SHP77 (cell line): ENCODE results near the gene ATRAID.
"Not testable (repeated sequence)": the region's sequence is repeated elsewhere in the genome, so short reads cannot be mapped to it uniquely, and the experiment has no call there.

Experiments used
- DNase-seq, 2 experiments: peaks; one replicate each; lab custom pipeline; 2025; lab: John Stamatoyannopoulos, UW

Gene ATRAID

DNA sequence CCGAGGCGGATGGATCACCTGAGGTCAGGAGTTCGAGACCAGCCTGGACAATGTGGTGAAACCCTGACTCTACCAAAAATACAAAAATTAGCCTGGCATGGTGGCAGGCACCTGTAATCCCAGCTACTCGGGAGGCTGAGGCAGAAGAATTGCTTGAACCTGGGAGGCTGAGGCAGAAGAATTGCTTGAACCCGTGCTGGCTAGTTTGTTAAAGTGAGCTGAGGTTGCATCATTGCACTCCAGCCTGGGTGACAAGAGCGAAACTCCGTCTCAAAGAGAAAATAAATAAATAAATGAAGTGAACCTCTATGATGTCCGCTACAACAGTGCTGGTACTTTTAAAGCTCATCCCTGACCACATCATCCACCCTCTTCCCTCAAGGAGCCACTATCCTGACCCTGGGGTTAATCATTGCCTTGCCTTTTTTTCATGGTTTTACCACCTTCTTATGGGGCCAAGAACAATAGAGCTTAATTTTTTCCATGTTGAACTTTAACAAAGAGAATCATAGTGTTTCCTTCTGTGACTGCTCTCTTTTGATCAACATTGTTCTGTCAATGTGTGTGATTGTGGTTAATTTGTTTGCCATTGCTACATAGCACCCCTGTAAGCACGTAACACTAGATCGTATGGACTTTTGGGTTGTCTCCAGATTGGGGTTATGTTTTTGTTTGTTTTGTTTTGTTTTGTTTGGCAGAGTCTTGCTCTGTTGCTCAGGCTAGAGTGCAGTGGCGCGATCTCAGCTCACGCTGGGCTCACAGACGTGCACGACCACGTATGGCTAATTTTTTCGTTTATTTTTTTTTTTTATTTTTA lies 17.1 kb upstream of the ATRAID start:
- no peak for DNase-seq

DNA sequence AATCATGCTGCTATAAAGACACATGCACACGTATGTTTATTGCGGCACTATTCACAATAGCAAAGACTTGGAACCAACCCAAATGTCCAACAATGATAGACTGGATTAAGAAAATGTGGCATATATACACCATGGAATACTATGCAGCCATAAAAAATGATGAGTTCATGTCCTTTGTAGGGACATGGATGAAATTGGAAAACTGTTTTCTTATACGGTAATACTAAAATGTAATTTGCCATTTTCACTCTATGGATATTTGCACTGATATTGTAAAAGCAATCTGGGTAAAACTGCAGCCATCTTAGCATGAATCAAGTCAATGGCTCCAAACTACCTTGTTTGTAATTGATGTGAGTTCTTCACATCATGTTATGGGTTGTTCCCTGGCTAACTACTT lies 16.0 kb upstream of the ATRAID start:
- DNase-seq = not testable (repeated sequence)

DNA sequence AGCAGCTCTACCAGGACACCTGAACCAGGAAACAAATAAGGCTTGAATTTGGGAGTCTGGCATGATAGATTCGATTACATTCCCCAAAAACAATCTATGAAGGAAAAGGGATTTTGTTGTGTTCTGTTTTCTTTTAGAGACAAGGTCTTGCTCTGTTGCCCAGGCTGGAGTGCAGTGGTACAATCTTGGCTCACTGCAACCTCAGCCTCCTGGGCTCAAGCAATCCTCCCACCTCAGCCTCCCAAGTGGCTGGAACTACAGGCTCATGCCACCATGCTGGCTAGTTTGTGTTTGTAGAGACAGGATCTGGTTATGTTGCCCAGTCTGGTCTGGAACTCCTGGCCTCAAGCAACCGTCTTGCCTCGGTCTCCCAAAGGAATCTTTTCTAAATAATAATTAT lies 13.8 kb upstream of the ATRAID start:
- DNase-seq = not testable (repeated sequence)

DNA sequence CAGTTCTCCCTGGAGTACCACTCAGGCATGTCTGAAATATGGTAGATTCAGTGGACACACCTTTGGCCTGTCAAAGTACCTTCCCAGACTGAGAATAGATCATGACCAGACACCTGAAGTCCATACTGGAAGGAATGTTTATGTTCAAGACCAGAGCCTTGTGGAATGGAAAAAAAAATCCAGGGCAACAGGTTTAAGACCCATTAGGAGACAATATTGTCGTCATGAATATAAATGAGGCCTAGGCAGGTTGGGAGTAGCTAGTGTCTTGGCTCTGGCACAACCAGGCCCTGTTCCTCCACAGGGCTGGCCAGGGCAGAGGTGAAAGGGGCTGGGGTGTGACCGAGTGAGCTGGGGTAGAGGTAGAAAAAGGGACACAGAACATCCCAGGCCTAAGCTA lies 13.2 kb upstream of the ATRAID start:
- DNase-seq = no peak

DNA sequence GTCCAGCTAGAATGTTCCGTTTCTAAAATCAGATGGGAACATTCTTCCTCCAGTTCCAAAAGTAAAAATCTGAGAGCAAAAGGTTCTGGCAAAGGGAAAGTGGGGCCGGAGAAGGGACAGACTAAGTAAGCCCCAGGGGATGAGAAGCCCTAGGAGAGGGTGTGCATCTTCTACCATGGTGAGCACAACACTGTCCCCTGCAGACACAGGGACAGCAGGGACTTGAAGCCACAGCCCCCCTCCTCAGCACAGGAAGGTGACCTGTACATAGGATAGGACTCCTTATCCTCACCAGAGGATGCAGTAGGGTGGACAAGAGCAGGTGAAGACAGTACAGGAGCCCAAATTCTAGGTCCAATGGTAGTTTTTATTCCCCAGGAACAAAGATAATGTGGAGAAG lies 12.6 kb upstream of the ATRAID start:
- DNase-seq = no peak

DNA sequence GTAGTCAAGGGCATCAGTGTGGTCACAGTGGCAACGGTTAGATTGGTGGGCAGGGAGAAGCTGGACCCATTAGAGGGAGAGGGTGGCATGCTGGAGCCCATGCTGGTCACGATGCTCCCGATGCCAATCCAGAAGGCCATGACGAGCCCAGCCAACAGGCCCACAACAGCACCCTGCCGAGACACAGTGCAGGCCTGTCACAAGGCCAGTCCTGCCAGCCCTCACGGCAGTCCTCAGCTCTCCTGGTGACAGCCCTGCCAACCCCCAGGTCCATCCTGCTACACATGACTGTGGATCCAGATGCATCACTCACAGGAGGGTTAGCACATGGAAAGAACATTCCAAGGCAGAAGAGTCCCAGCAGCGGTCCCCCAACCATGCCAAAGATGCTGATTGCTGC lies 10.2 kb upstream of the ATRAID start:
- no peak for DNase-seq

DNA sequence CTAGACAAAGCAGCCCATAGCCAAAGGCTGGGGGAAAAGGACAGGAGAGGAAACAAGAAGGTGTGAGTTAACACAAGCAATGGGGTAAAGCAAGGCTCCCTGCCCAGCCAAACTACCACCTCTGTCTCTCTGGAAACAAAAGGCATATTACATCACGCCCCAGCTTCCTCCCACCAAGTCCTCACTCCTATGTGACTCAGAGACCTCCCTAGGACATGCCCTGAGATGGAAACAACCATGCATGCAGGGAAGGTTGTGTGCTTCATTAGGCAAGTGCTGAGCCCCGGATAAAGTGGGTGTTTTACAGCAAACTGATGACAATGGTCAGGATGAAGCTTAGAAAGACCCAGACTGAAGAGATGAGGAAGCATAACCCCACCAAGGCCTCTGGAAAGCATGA lies 9.0 kb upstream of the ATRAID start:
- no peak for DNase-seq

DNA sequence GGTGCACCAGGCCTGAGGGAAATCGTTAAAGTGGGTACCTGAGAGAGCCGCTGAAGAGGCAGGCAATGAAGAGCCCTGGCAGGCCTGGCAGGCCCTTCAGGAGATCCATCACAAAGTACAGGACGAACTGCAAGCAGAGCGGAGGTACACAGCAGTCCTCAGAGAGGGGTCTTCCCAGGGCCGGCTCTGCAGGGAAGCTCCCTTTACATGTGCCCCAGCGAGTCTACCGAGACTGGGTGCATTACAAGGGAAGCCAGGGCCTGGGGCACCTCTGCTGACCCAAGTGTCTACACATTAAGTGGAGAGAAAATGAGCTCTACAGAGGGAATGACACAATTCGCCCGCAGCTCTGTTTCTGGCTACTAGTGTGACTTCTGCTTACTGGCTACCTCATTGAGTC lies 8.1 kb upstream of the ATRAID start:
- DNase-seq = no peak

DNA sequence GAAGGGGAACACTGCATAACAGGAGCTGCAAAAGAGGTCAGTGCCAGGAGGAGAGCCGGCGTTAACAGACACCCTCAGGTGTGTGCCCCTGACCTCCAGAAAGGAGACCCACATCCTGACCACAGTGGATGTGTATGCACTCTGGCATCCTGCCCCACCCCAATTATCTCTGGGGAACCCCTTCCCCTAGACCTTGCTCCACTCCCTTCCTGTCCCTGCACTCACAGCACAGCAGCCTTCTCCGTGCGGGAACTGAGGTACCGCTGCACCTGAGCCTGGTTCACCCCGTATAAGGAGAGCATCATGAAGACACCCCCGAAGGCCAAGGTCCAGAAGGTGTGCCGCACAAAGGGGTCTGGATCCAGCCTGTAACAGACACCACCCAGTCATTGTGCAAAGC lies 7.3 kb upstream of the ATRAID start:
- no peak for DNase-seq

DNA sequence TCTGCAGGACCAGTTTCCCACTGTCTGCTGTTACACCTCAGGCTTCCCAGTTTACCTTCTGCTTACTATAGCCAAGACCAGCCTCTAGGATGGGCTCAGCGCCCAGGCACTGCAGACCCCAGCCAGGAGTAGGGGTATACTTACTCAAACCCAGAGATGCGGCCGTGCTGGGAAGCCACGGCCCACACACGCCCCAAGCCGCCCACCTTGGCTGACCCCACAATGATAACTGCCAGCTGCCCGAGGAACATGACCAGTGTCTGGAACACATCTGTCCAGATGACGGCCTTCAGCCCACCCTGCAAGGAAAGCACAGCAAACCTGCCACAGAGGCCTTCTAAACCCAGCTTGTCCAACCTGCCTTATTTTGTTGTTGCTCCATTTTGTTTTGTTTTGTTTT lies 6.6 kb upstream of the ATRAID start:
- DNase-seq = no peak

DNA sequence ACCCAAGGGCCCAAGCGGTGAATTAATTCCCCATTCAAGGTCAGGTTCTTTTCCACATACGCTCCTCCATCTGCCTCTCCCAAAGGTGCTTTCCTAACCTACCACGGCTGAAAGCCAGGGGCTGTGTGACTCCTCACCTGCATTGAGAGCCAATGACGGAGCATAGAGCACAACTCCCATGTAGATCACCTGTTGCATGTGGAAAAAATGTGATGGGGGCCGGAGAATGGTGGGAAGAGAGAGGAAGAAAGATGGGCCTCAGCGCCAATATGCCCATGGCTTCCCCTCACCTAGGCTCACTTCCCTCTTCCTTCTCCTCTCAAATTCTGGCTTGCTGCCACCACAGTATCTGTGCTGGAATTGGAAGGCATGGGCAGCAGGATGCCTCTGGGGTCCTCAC lies 5.5 kb upstream of the ATRAID start:
- DNase-seq = no peak

DNA sequence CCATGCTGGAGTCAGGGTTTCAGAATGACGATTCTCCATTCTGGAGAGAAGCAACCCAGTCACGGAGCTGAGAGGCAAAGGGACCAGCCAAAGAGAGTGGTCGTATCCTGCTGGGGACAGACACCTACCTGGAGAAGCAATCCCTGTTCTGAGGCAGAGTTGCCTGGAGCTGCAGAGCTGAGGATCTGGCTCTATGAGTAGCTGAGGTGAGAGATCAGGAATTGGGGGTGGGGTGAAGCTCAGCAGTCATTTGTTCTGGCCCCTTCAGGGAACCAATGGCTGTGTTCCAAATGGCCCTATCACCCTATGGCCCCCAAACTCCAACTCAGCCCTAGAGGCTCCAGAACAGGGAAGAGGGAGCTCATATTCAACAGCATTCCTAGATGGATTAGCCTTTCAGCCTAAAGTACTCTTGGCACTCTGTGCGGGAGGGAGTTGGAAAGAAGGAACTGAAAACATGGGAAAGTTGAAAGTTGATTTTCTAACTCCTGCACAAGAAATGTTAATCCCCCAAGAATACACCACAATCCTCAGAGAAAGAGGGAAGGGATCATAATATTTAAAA lies 3.3 kb upstream of the ATRAID start:
- no peak for DNase-seq

DNA sequence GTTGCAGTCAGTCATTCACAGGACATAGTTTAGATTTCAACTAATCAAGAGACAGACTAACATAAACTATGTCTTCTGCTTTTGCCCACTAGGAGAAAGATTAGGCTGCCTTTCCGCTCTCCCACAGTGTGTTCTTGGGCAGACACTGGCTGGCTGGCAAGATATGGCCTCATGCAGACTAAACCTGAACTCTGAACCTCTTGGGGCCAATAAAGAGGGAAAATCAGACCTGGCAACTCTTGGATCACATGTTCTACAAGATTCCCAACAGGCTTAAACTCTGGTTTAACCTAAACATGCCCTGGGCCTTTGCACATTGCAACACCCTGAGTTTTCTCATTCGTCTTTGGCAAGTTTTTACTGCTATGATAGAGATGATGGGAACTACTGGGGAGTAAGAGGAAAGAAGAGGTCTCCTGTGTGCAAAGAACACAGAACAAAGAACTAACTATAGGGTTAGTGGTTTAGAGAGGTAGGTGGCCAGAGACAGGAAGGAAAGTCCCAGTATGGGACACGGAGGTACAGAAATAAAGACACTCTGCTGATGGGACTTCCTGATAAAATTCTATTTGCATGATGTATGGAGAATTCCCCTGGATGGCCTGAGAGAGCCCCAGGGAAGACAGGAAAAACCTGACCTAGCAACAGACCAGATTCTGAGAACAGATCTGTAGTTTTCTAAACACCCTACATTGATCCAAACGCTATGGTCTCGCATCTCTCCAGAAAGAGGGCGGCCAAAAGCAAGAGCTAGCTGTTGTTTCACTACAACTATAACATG lies 2.0 kb upstream of the ATRAID start:
- DNase-seq = no peak

DNA sequence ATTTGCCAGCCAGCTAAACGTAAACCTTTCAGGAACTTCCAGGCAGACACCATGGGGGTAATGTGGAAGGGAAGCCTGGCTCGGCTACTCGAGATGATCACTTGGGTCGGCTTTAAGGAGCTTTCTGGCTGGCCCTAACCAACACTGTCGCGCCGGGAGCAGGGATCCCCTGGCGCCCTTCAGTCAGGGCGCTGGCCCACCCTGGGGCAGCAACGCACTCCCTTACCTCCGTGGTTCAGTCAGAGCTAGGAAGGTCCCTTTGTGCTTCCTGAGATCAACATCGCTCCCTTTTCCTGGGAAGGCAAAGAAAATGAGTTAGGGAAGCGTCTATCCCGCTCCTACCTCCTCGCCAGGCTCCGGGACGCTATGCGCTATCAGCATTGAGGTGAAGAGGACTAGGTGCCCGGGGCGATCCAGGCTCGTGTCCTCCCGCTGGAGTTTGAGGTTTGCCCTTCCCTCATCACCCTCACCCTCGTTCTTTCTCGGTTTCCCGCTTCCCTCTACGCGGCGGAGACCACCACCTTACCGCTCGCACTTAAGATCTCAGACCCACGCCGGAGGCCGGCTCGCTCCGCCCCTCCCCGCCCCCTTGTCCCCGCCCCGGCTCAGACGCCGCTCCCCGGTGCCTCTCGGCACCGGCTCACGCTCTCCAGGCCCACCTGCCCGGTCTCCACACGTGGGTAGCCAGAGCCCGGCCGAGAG lies 449 bp upstream of the ATRAID start:
- peak in 1 of 2 experiments; percentile 92 for DNase-seq

DNA sequence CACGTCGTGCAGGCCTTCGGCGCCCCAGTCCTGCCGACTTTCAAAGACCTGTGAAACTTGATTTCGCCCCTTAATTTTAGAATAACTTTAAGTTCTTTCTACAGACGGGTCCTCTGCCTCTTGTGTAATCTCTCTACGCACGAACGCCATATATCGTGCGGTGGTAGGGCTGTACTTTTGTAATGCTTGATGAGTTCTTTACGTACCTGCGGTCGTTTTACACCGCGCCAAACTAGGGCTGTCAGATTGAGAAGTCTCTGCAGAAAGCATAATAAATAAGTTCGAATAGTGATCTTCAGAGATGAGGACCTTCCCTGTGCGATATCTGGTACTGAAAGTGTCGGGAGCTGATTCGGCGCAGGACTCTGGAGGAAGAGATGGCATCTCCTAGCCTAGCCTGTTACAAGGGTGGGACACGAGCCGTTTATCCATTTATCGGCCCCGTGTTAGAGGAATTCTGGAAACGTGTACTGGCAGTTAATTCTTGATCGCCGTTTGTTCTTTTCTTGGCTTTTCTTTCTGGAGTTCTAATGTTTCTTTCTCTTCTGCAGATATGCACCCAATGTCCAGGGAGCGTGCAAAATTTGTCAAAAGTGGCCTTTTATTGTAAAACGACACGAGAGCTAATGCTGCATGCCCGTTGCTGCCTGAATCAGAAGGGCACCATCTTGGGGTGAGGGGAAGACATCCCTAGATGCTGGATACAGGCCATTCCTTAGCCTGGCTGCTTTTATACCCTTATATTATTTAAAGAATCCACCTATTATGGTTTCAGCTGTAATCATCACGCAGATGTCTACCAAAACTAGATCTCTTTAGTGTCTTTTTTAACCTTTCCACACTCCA lies 1.0 kb downstream of the ATRAID start:
- DNase-seq = peak in 1 of 2 experiments; percentile 25

DNA sequence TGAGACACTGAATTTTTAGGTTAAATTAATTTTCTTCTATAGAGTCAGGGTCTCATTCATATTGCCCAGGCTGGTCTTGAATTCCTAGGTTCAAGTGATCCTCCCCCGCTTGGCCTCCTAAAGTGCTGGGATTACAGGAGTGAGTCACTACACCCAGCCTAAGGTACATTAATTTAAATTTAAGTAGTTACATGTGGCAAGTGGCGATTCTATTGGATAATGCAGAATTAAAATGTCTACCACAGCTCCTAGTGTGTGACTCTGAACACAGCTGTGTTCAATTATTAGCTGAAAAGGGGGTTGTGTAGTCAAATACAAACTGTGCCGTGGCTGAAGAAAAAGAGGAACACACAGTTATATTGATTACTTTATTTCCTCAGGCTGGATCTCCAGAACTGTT lies 3.1 kb downstream of the ATRAID start:
- DNase-seq = no peak

DNA sequence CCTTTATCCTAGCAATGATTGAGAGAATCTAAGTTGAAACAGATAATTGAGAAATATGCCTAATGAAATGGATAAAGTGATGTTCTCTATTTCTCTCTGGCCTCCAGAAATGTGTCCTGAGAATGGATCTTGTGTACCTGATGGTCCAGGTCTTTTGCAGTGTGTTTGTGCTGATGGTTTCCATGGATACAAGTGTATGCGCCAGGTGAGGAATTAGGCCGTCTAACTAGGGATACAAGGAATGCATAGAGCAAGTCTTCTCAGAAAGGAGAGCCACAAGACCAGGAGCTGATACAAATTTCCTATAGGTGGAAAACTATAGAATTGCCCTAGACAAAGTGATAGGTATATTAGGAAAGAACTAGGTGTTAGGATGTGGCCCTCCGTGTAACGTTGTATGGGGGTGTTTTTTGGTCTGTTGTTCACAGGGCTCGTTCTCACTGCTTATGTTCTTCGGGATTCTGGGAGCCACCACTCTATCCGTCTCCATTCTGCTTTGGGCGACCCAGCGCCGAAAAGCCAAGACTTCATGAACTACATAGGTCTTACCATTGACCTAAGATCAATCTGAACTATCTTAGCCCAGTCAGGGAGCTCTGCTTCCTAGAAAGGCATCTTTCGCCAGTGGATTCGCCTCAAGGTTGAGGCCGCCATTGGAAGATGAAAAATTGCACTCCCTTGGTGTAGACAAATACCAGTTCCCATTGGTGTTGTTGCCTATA lies 4.7 kb downstream of the ATRAID start:
- DNase-seq = no peak

DNA sequence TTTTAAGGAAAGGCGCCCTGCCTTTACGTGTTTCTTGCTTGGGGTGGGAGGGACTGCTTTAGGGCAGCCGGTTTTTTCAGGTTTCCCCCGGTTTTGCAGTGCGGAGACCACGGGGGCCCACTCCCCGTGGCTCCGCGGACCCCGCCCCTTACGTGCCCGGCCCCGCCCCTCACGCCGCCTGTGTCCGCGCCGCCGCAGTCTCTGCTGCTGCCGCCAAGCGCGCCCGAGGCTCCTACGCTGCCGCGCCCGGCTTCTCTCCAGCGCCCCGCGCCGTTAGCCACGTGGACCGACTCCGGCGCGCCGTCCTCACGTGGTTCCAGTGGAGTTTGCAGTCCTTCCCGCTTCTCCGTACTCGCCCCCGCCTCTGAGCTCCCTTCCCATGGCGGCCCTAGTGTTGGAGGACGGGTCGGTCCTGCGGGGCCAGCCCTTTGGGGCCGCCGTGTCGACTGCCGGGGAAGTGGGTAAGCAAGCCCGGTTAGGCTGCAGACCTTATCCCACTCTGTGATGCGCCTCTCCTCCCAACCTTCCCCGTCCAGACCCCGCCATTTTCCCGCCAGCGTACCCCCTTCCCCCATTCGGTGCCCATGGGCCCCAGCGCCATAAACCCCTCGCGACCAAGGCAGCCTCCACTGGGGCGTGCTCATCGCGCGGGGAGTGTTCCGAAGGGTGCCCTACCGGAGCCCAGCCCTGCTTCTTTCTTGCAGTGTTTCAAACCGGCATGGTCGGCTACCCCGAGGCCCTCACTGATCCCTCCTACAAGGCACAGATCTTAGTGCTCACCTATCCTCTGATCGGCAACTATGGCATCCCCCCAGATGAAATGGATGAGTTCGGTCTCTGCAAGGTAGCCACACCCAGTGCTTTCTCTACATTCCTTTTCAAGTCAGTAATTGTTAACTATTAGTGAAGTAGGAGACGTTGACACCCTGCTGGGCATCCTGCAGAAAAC lies 5.6 kb downstream of the ATRAID start, which contains the start of gene CAD:
Gene CAD (plus strand): TSS at position 197 of the 949 bp plus-strand sequence. CDS start 183 bp downstream, at position 380.
- DNase-seq = peak; percentile 78 to 79

DNA sequence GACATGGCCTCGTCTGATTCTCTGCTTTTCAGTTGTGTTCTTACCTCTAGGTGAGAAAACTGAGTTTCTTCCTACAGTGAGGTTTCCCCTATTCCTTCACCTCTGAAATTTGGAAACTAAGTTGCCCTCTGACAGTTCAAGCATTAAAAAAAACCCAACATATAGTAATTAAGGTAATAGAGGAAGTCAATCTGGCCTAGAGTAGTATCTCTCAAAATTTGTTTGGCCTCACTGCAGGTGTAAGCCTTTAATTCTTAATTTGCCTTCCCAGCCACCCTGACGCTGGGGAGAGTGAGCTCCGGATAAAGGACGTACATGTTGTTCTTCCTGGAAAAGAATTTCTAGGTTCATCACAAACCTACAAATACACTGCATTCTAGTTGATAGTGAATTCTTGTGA lies 6.8 kb downstream of the ATRAID start:
- no peak for DNase-seq

DNA sequence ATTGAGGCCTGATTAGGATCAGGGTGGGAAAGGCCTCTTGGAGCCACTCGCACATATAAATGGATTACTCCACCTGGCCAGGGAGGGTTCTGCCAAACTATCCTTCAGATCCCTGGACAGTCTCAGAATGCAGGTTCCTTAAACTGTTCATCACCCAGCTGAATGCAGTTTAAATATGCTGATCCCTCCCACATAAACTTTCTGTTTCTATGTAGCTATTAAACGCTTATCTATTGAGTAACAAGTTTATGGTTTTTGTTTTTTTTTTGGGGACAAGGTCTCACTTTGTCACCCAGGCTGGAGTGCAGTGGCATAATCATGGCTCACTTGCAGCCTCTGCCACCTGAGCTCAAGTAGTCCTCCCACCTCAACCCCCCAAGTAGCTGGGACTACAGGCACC lies 7.2 kb downstream of the ATRAID start:
- DNase-seq = no peak
